HG02943 (cell line): ENCODE measurements around the gene GMCL2.

Experiments used
- ATAC-seq: cut with Tn5 transposase; IDR thresholded peaks from one replicate; pipeline ENCODE4 v1.9.1; 2021; ENCODE audit warnings: mild to moderate bottlenecking, low read depth, moderate library complexity; ENCODE audit not compliant: unreplicated experiment

GMCL2 gene

GRCh38 chr5:178222292-178222691 lies 35.1 kb upstream of the GMCL2 start:
- no peak for ATAC-seq

GRCh38 chr5:178221853-178222252 lies 34.7 kb upstream of the GMCL2 start:
- no peak for ATAC-seq

GRCh38 chr5:178221282-178221681 lies 34.1 kb upstream of the GMCL2 start:
- ATAC-seq = no peak

DNA sequence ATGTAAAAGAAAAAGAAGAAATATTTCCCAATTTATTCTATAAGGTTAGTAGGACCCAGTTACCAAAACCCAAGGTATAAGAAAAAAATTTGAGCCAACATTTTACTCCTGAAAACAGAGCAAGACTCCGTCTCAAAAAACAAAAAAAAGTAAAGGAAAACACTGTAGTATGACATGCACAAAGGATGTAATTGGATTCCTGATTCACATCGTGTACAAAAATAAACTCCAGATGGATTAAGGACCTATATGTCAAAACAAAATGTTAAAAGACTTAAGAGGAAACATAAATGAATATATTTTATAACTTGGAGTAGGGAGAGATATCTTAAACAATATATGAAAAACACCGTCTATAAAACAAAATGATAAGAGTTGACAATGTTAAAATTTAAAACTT lies 31.7 kb upstream of the GMCL2 start:
- no peak for ATAC-seq

DNA sequence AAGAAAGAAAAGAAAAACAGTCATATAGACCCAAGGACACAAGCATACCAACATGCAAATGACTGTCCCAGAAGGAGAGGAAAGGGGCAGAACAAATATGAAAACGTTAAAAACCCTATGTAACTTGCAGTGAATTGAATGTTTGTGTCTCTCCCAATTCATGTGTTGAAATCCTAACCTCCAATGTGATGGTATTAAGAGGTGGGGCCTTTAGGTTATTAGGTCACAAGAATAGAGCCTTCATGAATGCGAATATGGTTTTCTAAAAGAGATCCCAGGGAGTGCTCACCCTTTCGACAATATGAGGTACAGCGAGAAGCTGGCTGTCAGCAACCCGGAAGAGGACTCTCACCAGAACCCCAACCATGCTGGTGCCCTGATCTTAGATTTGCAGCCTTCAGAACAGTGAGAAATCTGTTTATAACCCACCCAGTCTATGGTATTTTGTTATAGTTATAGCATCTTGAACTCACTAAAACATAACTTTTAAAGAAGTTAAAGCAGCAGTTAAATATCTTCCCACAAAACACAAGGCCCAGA lies 31.1 kb upstream of the GMCL2 start:
- no peak for ATAC-seq

DNA sequence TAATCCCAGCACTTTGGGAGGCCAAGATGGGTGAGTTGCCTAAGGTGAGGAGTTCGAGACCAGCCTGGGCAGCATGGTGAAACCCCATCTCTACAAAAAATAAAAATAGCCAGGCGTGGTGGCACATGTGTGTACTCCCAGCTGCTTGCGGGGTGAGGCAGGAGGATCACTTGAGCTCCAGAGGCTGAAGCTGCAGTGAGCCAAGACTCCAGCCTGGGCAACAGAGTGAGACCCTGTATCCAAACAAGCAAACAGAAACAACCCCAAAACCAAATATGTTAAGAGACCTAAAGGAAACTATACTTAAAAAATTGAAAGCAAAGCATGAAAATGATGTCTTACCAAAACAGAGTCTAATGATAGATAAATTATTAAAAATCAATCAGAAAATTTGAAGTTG lies 29.6 kb upstream of the GMCL2 start:
- no peak for ATAC-seq

GRCh38 chr5:178216088-178216534 lies 28.9 kb upstream of the GMCL2 start:
- ATAC-seq = no peak

DNA sequence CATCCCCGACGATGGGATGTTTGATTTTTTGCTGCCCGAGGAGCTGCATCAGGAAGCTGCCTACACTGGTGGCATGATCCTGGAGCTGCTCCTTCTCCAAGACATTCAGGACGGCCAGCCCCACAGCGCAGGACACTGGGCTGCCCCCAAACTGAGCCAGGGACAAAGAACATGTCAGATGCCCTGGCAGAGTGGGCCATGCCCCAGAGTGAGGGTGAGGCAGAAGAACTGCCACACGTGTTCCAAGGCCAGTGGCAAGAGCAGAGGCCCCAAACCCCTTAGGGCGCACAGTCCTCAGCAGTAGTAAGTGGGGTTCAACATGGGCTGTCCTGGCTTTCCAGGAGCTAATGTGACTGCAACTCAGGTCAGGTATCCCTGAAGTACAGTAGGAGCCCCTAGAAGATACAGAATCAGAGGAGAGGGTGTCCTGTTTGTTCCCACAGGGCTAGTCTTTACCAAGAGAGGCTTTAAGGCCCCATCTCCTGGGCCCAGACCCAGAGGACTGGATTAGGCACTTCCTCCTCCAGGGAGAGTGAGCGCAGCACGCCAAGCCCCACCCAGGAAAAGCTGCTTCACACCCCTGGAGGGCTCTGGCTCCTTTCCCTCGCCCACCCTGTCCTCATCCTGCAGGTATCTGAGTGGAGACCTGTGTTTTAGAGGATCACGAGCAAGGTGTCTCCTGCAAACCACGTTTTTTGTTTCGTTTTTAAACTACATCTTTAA lies 28.3 kb upstream of the GMCL2 start:
- no peak for ATAC-seq

DNA sequence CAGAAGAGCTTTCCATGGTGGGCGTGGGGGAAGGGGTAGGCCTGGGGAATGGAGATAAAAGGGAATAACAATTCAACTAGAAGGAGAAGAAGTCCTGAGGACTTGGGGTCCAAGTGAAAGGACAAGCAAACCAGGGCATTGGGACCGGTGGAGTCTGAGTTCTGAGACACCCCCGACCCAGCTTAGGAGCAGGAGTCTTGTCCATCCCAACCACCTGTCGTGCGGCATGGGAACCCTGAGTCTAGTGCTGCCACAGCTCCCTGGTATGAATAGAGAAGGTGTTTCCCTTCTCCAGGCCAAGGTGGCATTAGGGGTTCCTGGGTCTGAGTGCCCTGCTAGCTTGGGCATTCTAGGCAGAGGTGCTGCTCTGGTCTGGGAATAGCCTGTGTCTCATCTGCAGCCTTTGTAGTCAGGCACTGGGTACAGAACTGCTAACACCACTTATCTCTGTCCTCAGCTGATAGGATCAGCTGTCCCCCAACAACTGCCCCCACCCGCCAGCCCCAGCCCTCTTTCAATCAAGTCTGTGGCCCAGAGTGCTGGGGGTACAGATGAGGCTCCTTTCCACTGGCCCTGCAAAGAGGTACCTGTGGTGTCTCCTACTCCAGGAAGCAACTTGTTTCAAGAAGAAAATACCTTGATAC lies 27.1 kb upstream of the GMCL2 start:
- no peak for ATAC-seq

DNA sequence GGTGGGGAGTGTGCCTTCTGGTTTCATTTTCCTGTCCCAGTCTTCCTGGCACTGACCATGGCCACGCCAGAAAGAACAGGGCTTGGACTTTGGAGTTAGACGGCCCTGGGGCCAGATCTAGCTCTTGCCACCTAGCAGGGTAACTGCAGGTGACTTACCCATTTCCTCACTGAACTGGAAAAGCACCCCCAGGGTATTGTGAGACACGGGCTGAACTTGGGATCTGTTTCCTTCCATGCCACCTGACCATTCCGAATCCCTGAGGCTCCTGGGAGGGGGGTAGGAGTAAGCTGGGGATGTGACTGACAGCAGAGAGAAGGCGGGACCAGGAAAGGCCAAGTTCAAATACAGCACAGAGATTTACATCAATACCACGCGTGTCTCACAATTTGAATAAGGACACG lies 26.6 kb upstream of the GMCL2 start:
- no peak for ATAC-seq

- no peak for ATAC-seq
Observed at GRCh38 chr5:178213003-178213461, 25.9 kb upstream of the GMCL2 start.

- ATAC-seq = no peak
Observed at GRCh38 chr5:178212241-178213002, 25.3 kb upstream of the GMCL2 start.

DNA sequence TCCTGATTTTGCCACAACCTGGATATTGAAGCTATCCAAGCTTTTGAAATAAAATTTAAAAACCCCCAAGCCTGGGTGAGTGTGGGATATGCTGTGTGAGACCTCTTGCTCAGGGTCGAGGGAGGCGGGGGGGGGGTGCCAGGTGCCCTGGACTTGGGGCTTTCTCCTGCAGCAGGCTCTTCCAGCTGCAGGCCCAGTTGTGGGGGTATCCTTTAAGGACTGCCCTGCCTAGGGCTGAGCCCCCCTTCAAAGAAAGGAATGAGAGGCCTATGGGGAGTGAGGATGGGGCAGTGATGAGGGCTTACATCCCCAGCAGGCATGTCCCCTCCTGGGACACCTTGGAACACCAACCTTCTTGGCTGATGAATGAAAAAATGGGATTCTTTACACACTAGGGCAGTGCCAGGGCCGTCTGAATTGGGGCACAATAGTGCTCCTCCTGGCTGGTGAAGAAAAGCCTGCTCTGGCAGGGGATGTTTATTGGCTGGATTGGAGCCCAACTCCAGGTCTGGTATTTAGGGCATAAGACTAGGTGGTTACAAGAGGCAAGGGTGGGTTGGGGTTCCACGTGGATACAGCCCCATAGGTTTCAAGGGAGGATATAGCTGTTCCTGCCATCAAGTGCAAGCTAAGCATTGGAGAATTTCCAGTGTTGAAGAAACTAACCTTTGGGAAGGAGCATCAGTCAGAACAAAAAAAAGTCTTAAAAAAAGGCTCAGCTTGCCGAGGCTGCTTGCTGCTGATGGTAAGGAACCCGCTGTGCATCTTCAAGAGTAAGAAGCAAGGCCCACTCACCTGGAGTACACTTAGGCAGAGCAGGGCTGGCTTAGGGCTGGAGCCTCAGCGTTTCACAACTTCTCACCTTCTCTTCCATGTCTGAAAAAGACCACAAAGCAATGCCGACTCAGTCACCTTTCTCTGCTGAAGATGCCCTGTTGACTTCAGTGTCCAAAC lies 24.2 kb upstream of the GMCL2 start:
- ATAC-seq = no peak

GRCh38 chr5:178210686-178211085 lies 23.5 kb upstream of the GMCL2 start:
- ATAC-seq = no peak

DNA sequence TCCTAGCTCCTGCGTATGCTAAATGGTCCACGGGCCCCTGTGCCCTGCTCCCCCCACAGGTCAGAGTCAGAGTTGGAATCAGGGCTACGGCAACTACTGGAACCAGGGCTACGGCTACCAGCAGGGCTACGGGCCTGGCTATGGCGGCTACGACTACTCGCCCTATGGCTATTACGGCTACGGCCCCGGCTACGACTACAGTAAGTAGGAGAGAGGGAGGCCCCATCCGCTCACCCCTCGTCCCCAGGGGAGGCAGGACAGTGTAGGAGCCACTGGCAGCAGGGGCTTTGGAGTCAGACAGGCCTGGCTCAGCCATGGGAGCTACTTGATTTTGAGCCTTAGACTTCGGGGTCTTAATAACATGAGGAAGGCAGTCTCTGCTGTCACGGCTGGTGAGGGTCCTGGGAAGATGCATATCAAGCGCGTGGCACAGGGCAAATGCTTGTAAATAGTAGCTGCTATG lies 22.9 kb upstream of the GMCL2 start:
- no peak for ATAC-seq

- no peak for ATAC-seq
Observed at GRCh38 chr5:178209334-178210072, 22.3 kb upstream of the GMCL2 start.

DNA sequence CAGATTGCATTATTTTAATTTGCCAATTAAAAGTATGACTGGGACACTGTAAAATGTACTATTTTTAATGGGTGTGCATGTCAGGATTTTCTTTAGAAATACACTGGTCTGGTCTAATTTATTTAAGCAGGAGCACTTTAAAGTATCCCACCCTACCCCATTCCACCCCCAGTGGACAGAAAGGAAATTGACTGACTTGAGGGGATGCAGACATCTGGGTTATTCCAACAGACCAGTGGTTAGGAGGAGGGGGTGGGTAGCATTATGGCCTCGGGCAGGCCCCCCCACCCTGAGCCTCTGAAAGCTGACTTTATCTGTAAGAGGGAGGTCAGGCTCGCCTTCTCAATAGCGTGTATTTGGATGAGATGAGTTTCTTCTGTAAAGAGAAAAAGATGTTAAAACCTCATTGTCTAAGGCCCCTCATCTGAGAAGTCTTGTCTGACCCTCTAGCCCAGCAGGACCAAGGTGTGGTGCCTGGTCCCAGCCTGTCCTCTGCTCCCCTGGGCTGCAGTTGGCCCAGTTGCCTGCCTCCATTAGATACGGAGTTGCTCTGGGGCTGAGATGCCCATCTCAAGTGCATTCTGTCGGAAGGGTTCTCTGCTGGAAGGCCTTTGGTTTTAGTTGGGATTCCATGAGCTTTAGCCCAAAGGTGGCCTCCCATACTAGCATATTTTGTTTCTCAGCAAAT lies 21.5 kb upstream of the GMCL2 start:
- no peak for ATAC-seq

GRCh38 chr5:178207917-178208280 lies 20.7 kb upstream of the GMCL2 start:
- no peak for ATAC-seq
